Vagina (tissue), 2 donors: Measurements from ENCODE around the gene BTC. TPM values are rescaled to one million over a fixed set of nuclear protein-coding genes. Genes with fewer than 3 reads are reported as not detected.
"Not testable (repeated sequence)": the region's sequence is repeated elsewhere in the genome, so short reads cannot be mapped to it uniquely, and the experiment has no call there.

ENCODE experiments used
- DNase-seq, 2 donors: peaks; one replicate each; pipeline ENCODE4 v3.0.0-alpha.2; 2017; ENCODE audit errors: extremely low spot score in 2 of 2
- H3K27ac ChIP-seq: fragments of 200-600 bp; sonication (generic); one replicate; pipeline ENCODE4 v1.5.1; 2019
- H3K27me3 ChIP-seq: fragments of 200-600 bp; sonication (generic); one replicate; pipeline ENCODE4 v1.5.1; 2019
- H3K36me3 ChIP-seq, 2 donors: fragments of 200-600 bp; sonication (generic); one replicate each; pipeline ENCODE4 v1.5.1; 2017 to 2019
- H3K4me1 ChIP-seq: fragments of 200-600 bp; sonication (generic); one replicate; pipeline ENCODE4 v1.5.1; 2019
- H3K4me3 ChIP-seq, 2 donors: fragments of 200-600 bp; sonication (generic); 1 replicate in 1 of 2; 2 replicates in 1 of 2; pipeline ENCODE4 v1.5.1; 2016 to 2019
- H3K9me3 ChIP-seq: fragments of 200-600 bp; sonication (generic); one replicate; pipeline ENCODE4 v1.5.1; 2019
- POLR2A ChIP-seq, 2 donors: fragments of 450-650 bp; IDR thresholded peaks; one replicate each; pipeline ENCODE4 v1.6.1; 2017; ENCODE audit warnings: antibody characterized with exemption in 2 of 2, mild to moderate bottlenecking in 2 of 2, moderate library complexity in 2 of 2
- POLR2AphosphoS5 ChIP-seq, 2 donors: sonication (generic); formaldehyde crosslinking; IDR thresholded peaks; one replicate each; pipeline ENCODE4 v1.9.0; 2017; ENCODE audit warnings: antibody characterized with exemption in 2 of 2, mild to moderate bottlenecking in 2 of 2, low read depth in 1 of 2; ENCODE audit not compliant: insufficient read depth in 1 of 2
- intact Hi-C: fragments of 100-400 bp; cut with DNase I; formaldehyde crosslinking; loops from one replicate; pipeline ENCODE4 v1.15.1; 2023
- total RNA-seq: library from RNA; depleted of rRNA; stranded (reverse); fragments of >200 nt; gene quantifications from one replicate; pipeline ENCODE4 v1.2.3, GENCODE V29; 2016
- TF ChIP-seq, protein P1 (sequence below), 3 experiments: fragments of 450-650 bp in 2 of 3; fragments of 200-600 bp in 1 of 3; sonication (generic) in 1 of 3; IDR thresholded peaks; one replicate each; pipeline ENCODE4 v1.5.1; 2017 to 2019; ENCODE audit warnings: antibody characterized with exemption in 3 of 3, mild to moderate bottlenecking in 2 of 3, moderate library complexity in 2 of 3

BTC gene
- total RNA-seq, 1 donor from 2014 or later: 0.74 TPM

DNA sequence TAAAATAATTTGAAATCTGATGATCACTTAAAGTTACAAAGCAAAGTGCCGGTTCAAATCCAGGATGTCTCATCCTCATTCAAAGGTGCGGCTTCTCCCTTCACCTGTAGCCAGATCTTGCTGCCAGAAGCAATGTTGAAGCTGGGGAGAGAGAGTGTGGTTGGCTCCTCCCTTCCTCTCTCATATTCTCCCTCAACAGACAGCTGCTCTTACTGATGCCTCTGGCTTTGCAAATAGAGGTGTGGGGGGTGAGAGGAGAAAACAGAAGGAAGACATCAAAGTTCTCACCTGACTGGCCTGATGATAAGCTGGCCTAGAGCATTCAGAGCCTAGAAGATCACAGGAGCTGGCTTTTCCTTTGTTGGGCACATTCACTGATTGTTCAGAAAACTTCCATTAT lies 28.3 kb upstream of the BTC start:
- no peak for DNase-seq
- Histone ChIP-seq H3K27ac (no peak overlapping the region), H3K4me3 (no peak overlapping the region), H3K9me3 (no peaks in the 10 kb centered on the region), H3K4me1 (no peaks in the 10 kb centered on the region), H3K27me3 (no peaks in the 10 kb centered on the region), H3K36me3 (no peaks in the 10 kb centered on the region)
- TF ChIP-seq POLR2A (IDR thresholded peaks at IDR 0.05) (no peak), POLR2AphosphoS5 (IDR thresholded peaks at IDR 0.05; ENCODE audit: insufficient read depth in 1 of 2, low read depth in 1 of 2) (no peak)
- TF ChIP-seq, protein P1, sequence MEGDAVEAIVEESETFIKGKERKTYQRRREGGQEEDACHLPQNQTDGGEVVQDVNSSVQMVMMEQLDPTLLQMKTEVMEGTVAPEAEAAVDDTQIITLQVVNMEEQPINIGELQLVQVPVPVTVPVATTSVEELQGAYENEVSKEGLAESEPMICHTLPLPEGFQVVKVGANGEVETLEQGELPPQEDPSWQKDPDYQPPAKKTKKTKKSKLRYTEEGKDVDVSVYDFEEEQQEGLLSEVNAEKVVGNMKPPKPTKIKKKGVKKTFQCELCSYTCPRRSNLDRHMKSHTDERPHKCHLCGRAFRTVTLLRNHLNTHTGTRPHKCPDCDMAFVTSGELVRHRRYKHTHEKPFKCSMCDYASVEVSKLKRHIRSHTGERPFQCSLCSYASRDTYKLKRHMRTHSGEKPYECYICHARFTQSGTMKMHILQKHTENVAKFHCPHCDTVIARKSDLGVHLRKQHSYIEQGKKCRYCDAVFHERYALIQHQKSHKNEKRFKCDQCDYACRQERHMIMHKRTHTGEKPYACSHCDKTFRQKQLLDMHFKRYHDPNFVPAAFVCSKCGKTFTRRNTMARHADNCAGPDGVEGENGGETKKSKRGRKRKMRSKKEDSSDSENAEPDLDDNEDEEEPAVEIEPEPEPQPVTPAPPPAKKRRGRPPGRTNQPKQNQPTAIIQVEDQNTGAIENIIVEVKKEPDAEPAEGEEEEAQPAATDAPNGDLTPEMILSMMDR (IDR thresholded peaks at IDR 0.05): no peak
- intact Hi-C loops: no loop called here

DNA sequence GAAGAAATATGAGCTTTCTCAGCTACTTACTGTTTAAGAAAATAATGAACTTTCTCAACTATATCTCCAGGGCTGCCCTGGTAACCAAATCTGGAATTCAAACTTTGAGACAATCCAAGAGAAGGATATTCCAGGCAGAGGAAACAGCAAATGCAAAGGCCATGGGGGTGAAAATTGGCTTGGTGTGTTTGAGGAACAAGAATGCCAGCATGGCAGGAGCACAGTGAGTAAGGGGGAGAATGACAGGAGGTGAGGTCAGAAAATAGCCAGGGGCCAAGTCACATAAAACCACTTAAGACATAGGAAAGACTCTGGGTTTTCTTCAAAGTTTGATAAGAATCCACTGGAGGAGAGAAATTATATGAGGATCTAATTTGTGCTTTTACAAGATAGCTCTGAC lies 27.2 kb upstream of the BTC start:
- intact Hi-C loops: no loop called here
- H3K36me3 ChIP-seq: no peaks in the 10 kb centered on the region
- TF ChIP-seq, protein P1 (IDR thresholded peaks at IDR 0.05): no peak
- TF ChIP-seq POLR2A (IDR thresholded peaks at IDR 0.05): no peak
- TF ChIP-seq POLR2AphosphoS5 (IDR thresholded peaks at IDR 0.05; ENCODE audit: insufficient read depth in 1 of 2, low read depth in 1 of 2): no peak
- no peaks in the 10 kb centered on the region for H3K27me3 ChIP-seq
- H3K4me3 ChIP-seq: no peak overlapping the region
- no peaks in the 10 kb centered on the region for H3K4me1 ChIP-seq
- no peak for DNase-seq
- no peaks in the 10 kb centered on the region for H3K9me3 ChIP-seq
- H3K27ac ChIP-seq: no peak overlapping the region

DNA sequence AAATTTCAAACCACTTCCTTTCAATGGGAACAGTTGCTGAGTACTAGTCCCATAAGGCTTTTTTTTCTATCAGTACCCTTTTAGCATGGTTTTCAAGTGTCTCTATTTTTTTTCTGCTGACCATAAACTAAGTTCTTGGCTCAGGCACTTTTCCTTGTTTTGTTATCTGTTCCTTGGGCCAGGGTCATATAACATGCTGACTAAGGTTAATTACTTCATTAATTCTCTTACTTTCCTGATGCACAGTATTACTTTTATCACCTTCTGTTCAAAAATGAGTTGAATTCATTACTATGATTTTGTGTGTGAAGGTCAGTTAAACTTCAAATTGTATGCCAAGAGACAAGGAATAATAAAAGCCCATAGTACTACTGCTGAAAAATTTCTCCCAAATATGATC lies 19.7 kb upstream of the BTC start:
- Histone ChIP-seq H3K4me3 (no peak overlapping the region), H3K27me3 (no peaks in the 10 kb centered on the region), H3K36me3 (no peaks in the 10 kb centered on the region), H3K9me3 (no peaks in the 10 kb centered on the region), H3K4me1 (no peaks in the 10 kb centered on the region), H3K27ac (no peak overlapping the region)
- intact Hi-C loops: no loop called here
- DNase-seq: no peak
- no peak for TF ChIP-seq POLR2A (IDR thresholded peaks at IDR 0.05)
- TF ChIP-seq, protein P1 (IDR thresholded peaks at IDR 0.05): no peak
- no peak for TF ChIP-seq POLR2AphosphoS5 (IDR thresholded peaks at IDR 0.05; ENCODE audit: insufficient read depth in 1 of 2, low read depth in 1 of 2)

DNA sequence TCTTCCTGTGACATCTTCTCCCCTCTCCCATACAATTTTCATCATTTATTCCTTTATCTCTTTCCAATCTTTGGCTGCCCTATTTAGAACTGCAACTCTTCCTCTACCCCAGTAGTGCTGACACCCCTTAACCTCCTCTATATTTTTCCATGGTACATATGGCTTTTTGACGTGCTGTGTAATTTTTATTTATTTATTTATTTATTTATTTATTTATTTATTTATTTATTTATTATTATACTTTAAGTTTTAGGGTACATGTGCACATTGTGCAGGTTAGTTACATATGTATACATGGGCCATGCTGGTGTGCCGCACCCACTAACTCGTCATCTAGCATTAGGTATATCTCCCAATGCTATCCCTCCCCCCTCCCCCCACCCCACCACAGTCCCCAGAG lies 17.7 kb upstream of the BTC start:
- intact Hi-C loops, H3K9me3 ChIP-seq, DNase-seq, H3K36me3 ChIP-seq, H3K4me3 ChIP-seq, H3K27me3 ChIP-seq, H3K4me1 ChIP-seq, H3K27ac ChIP-seq: not testable (repeated sequence)

DNA sequence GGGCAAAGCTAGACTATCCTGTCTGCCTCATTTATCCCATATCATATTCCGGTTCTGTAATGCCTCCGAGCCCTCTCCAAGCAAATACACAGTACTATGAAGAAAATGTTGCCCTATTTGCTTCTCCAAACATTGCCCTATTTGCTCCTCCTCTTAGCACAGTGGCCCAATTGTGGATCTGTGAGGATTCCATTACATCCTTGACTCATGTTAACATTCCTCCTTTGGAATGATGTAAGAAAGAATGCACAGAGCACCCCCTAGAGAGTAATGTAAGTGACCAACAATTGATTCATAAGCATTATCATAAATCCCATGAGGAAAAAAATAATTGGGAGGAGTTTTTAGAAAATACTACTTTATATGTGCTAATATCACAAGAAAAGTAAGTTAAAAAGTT lies 11.3 kb upstream of the BTC start:
- TF ChIP-seq POLR2A (IDR thresholded peaks at IDR 0.05) (no peak), POLR2AphosphoS5 (IDR thresholded peaks at IDR 0.05; ENCODE audit: insufficient read depth in 1 of 2, low read depth in 1 of 2) (no peak)
- TF ChIP-seq, protein P1 (IDR thresholded peaks at IDR 0.05): no peak

DNA sequence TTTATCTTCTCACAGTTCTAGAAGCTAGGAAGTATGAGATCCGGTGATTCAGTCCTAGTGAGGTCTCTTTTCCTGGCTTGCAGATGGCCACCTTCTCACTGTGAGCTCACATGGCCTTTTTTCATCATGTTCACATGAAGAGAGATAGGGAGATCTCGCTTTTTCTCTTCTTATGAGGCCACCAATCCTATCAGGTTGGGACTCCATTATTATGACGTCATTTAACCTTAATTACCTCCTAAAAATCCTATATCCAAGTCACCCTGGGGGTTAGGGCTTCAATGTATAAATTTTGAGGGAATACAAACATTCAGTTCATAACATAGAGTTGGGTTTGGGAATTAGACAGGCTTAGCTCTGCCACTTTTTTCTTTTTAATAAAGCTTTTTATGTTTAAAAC lies 6.0 kb upstream of the BTC start:
- Histone ChIP-seq H3K4me3 (no peak overlapping the region), H3K36me3 (no peaks in the 10 kb centered on the region), H3K27me3 (no peaks in the 10 kb centered on the region), H3K9me3 (no peaks in the 10 kb centered on the region), H3K27ac (no peak overlapping the region), H3K4me1 (no peaks in the 10 kb centered on the region)
- no peak for TF ChIP-seq POLR2AphosphoS5 (IDR thresholded peaks at IDR 0.05; ENCODE audit: insufficient read depth in 1 of 2, low read depth in 1 of 2)
- TF ChIP-seq, protein P1 (IDR thresholded peaks at IDR 0.05): no peak
- no peak for TF ChIP-seq POLR2A (IDR thresholded peaks at IDR 0.05)
- DNase-seq: no peak
- intact Hi-C loops: no loop called here

More for the DNA sequence above, 11.3 kb upstream of the BTC start:
- no peak for DNase-seq
- Histone ChIP-seq H3K4me3 (no peak overlapping the region), H3K27ac (no peak overlapping the region), H3K9me3 (no peaks in the 10 kb centered on the region), H3K4me1 (no peaks in the 10 kb centered on the region), H3K27me3 (no peaks in the 10 kb centered on the region), H3K36me3 (no peaks in the 10 kb centered on the region)
- intact Hi-C loops: no loop called here
